ENCODE data around the gene PLEKHD1. TPM values are rescaled to one million over a fixed set of nuclear protein-coding genes. Genes with fewer than 3 reads are reported as not detected.

The PLEKHD1 gene
- total RNA-seq, 2 experiments from 2014 or later: 0.15 to 0.19 TPM

- no peaks in the 10 kb centered on the region for H3K27me3 Mint-ChIP-seq
- DNase-seq: no peak
- CTCF ChIA-PET: no interaction called here
- H3K27ac Mint-ChIP-seq: no peak overlapping the region
- POLR2A ChIA-PET: no interaction called here
- H3K4me1 Mint-ChIP-seq: no peaks in the 10 kb centered on the region
- no peaks in the 10 kb centered on the region for H3K9me3 Mint-ChIP-seq
- H3K4me3 Mint-ChIP-seq: no peak overlapping the region
- H3K36me3 Mint-ChIP-seq (ENCODE audit: low read depth): no peaks in the 10 kb centered on the region
Observed at GRCh38 chr14:69500736-69501135, 16.2 kb downstream of the PLEKHD1 start.

- POLR2A ChIA-PET: no interaction called here
- Mint-ChIP-seq H3K27ac (no peak overlapping the region), H3K27me3 (no peaks in the 10 kb centered on the region), H3K36me3 (ENCODE audit: low read depth) (no peaks in the 10 kb centered on the region), H3K9me3 (no peaks in the 10 kb centered on the region), H3K4me1 (no peaks in the 10 kb centered on the region), H3K4me3 (no peak overlapping the region)
- CTCF ChIA-PET: no interaction called here
- no peak for DNase-seq
Observed at GRCh38 chr14:69501423-69501838, 16.9 kb downstream of the PLEKHD1 start.

- CTCF ChIA-PET: interaction anchor here (1.0 kb wide), 1 partner anchor 41 kb away, joined by 3 read pairs; no protein-coding TSS in a partner anchor
- POLR2A ChIA-PET: no interaction called here
- Mint-ChIP-seq H3K4me1 (no peaks in the 10 kb centered on the region), H3K36me3 (ENCODE audit: low read depth) (no peaks in the 10 kb centered on the region), H3K4me3 (no peak overlapping the region), H3K27me3 (no peaks in the 10 kb centered on the region), H3K27ac (no peak overlapping the region), H3K9me3 (no peaks in the 10 kb centered on the region)
- DNase-seq: no peak
Observed at GRCh38 chr14:69504775-69505174, 20.2 kb downstream of the PLEKHD1 start.

- H3K4me3 Mint-ChIP-seq: no peak overlapping the region
- POLR2A ChIA-PET: no interaction called here
- H3K4me1 Mint-ChIP-seq: no peaks in the 10 kb centered on the region
- H3K27me3 Mint-ChIP-seq: peaks cover 4% of the 10 kb centered on the region
- CTCF ChIA-PET: interaction anchor here (1.0 kb wide), 1 partner anchor 42 kb away, joined by 3 read pairs; no protein-coding TSS in a partner anchor
- no peaks in the 10 kb centered on the region for H3K36me3 Mint-ChIP-seq (ENCODE audit: low read depth)
- no peaks in the 10 kb centered on the region for H3K9me3 Mint-ChIP-seq
- H3K27ac Mint-ChIP-seq: no peak overlapping the region
- no peak for DNase-seq
Observed at GRCh38 chr14:69505338-69506240, 21.1 kb downstream of the PLEKHD1 start.

DNA sequence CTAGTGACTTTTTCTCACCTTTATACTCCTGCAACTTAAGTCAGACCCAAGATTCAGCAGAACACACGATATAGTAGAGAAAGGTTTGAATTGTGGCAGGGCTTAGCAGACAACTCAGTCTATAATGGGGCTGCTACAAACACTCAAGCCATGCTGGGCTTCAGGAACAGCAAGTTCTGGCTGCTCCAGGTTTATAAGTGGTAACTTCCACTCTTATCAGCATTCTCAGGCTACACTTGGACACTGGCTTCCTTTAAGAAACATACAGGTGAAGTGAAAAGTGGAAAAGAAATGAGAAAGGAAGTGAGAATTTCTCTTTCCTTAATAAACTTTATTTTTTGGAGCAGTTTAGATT lies 21.7 kb downstream of the PLEKHD1 start:
- no peaks in the 10 kb centered on the region for H3K36me3 Mint-ChIP-seq (ENCODE audit: low read depth)
- CTCF ChIA-PET: no interaction called here
- H3K9me3 Mint-ChIP-seq: no peaks in the 10 kb centered on the region
- no peak overlapping the region for H3K27ac Mint-ChIP-seq
- H3K4me3 Mint-ChIP-seq: no peak overlapping the region
- H3K27me3 Mint-ChIP-seq: peaks cover 10% of the 10 kb centered on the region
- POLR2A ChIA-PET: no interaction called here
- DNase-seq: no peak
- no peaks in the 10 kb centered on the region for H3K4me1 Mint-ChIP-seq

- Mint-ChIP-seq H3K36me3 (ENCODE audit: low read depth) (no peaks in the 10 kb centered on the region), H3K27ac (no peak overlapping the region), H3K4me1 (no peaks in the 10 kb centered on the region), H3K4me3 (no peak overlapping the region), H3K9me3 (no peaks in the 10 kb centered on the region), H3K27me3 (peaks cover 24% of the 10 kb centered on the region)
- DNase-seq: no peak
- ChIA-PET CTCF (interaction anchor here (1.0 to 1.2 kb wide), 3 partner anchors 15 to 30 kb away, joined by 3 read pairs; no protein-coding TSS in a partner anchor), POLR2A (no interaction called here)
Observed at GRCh38 chr14:69518289-69519101, 34.0 kb downstream of the PLEKHD1 start.

- Mint-ChIP-seq H3K9me3 (no peaks in the 10 kb centered on the region), H3K4me1 (no peaks in the 10 kb centered on the region), H3K27ac (no peak overlapping the region), H3K4me3 (no peak overlapping the region), H3K27me3 (peaks cover 18% of the 10 kb centered on the region), H3K36me3 (ENCODE audit: low read depth) (no peaks in the 10 kb centered on the region)
- CTCF ChIA-PET: interaction anchor here (1.2 kb wide), 1 partner anchor 29 kb away, joined by 3 read pairs; no protein-coding TSS in a partner anchor
- DNase-seq: no peak
- POLR2A ChIA-PET: no interaction called here
Observed at GRCh38 chr14:69519204-69520100, 34.9 kb downstream of the PLEKHD1 start.

GRCh38 chr14:69522026-69522425 lies 37.5 kb downstream of the PLEKHD1 start:
- Mint-ChIP-seq H3K9me3 (no peaks in the 10 kb centered on the region), H3K4me1 (no peaks in the 10 kb centered on the region), H3K27me3 (peaks cover 12% of the 10 kb centered on the region), H3K36me3 (ENCODE audit: low read depth) (no peaks in the 10 kb centered on the region), H3K4me3 (no peak overlapping the region), H3K27ac (no peak overlapping the region)
- no peak for DNase-seq
- ChIA-PET CTCF (no interaction called here), POLR2A (no interaction called here)

DNA sequence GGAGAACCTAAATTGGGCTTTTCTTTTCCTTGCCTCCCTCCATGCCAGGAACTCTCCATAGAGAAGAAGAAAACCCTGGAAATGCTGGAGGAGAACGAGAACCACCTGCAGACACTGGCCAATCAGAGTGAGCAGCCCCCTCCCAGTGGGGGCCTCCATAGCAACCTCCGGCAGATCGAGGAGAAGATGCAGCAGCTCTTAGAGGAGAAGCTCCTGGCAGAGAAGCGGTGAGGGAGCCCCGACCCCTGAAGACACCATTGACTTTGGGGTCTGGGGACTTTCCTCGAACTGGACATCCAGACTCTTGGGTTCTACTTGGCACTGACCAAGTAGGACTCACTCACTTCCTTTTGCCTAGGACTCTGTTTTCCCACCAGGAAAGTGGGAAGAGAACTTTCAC lies 41.4 kb downstream of the PLEKHD1 start:
- no peak overlapping the region for H3K4me3 Mint-ChIP-seq
- no peak overlapping the region for H3K27ac Mint-ChIP-seq
- no peaks in the 10 kb centered on the region for H3K9me3 Mint-ChIP-seq
- H3K4me1 Mint-ChIP-seq: no peaks in the 10 kb centered on the region
- ChIA-PET POLR2A (no interaction called here), CTCF (interaction anchor here (1.0 to 1.3 kb wide), 2 partner anchors 19 to 49 kb away, joined by 3 to 5 read pairs; partner anchors contain the start of gene CCDC177)
- peaks cover 11% of the 10 kb centered on the region for H3K27me3 Mint-ChIP-seq
- DNase-seq: no peak
- no peaks in the 10 kb centered on the region for H3K36me3 Mint-ChIP-seq (ENCODE audit: low read depth)

GRCh38 chr14:69527635-69528034 lies 43.1 kb downstream of the PLEKHD1 start:
- Mint-ChIP-seq H3K9me3 (no peaks in the 10 kb centered on the region), H3K27me3 (peaks cover 14% of the 10 kb centered on the region), H3K4me1 (no peaks in the 10 kb centered on the region), H3K36me3 (ENCODE audit: low read depth) (no peaks in the 10 kb centered on the region), H3K27ac (no peak overlapping the region), H3K4me3 (no peak overlapping the region)
- CTCF ChIA-PET: no interaction called here
- POLR2A ChIA-PET: no interaction called here
- no peak for DNase-seq

- Mint-ChIP-seq H3K27me3 (peaks cover 14% of the 10 kb centered on the region), H3K27ac (no peak overlapping the region), H3K9me3 (no peaks in the 10 kb centered on the region), H3K4me3 (no peak overlapping the region), H3K36me3 (ENCODE audit: low read depth) (no peaks in the 10 kb centered on the region), H3K4me1 (no peaks in the 10 kb centered on the region)
- ChIA-PET CTCF (interaction anchor here (1.0 kb wide), 1 partner anchor 39 kb away, joined by 3 read pairs; no protein-coding TSS in a partner anchor), POLR2A (no interaction called here)
- DNase-seq: no peak
Observed at GRCh38 chr14:69528143-69528542, 43.6 kb downstream of the PLEKHD1 start.

GRCh38 chr14:69528930-69529329 lies 44.4 kb downstream of the PLEKHD1 start:
- H3K27ac Mint-ChIP-seq: no peak overlapping the region
- H3K9me3 Mint-ChIP-seq: no peaks in the 10 kb centered on the region
- H3K27me3 Mint-ChIP-seq: peaks cover 17% of the 10 kb centered on the region
- no peaks in the 10 kb centered on the region for H3K4me1 Mint-ChIP-seq
- ChIA-PET POLR2A (no interaction called here), CTCF (interaction anchor here (1.0 kb wide), 1 partner anchor 40 kb away, joined by 3 read pairs; no protein-coding TSS in a partner anchor)
- no peak overlapping the region for H3K4me3 Mint-ChIP-seq
- no peak for DNase-seq
- no peaks in the 10 kb centered on the region for H3K36me3 Mint-ChIP-seq (ENCODE audit: low read depth)

All from activated CD4-positive, alpha-beta T cell treated with anti-CD3 and anti-CD28 coated beads, Interleukin-2, amount 10 ng/mL, durations not matched to agents 7 days and 5 days (primary cell).